A673 (cell line): ENCODE measurements around the gene TWF2. TPM values are rescaled to one million over a fixed set of nuclear protein-coding genes. Genes with fewer than 3 reads are reported as not detected.

Source experiments
- BruUV-seq: library from RNA; stranded (reverse); fragments of 400-500 nt; replicated peaks from 2 replicates; lab custom pipeline; 2021; lab: Mats Ljungman, UMichigan
- CTCF ChIA-PET: fragments of 300-600 bp; sonication (Branson Sonifier 250); formaldehyde crosslinking; loops from one replicate; lab custom pipeline; 2022; ENCODE audit warnings: antibody characterized with exemption; lab: Charles Lee
- POLR2A ChIA-PET: fragments of 300-600 bp; sonication (Branson Sonifier 250); formaldehyde crosslinking; loops from one replicate; lab custom pipeline; 2022; ENCODE audit warnings: antibody characterized with exemption; ENCODE audit not compliant: low non-redundant PET; lab: Charles Lee
- DNase-seq: peaks from one replicate; pipeline ENCODE4 v3.0.0-alpha.2; 2015; ENCODE audit warnings: low spot score
- H3K27ac ChIP-seq: fragments of 200-600 bp; sonication (generic); 2 replicates; pipeline ENCODE4 v1.5.1; 2016; ENCODE audit warnings: mixed run types, low read depth, mild to moderate bottlenecking, mixed read lengths, antibody characterized with exemption, low read length; ENCODE audit not compliant: poor library complexity, severe bottlenecking
- H3K27me3 ChIP-seq: fragments of 200-600 bp; sonication (generic); replicated peaks from 2 replicates; pipeline ENCODE4 v1.6.1; 2017; ENCODE audit warnings: mixed run types, low read depth, mild to moderate bottlenecking, mixed read lengths, antibody characterized with exemption, low read length; ENCODE audit not compliant: insufficient read depth, poor library complexity
- H3K36me3 ChIP-seq: fragments of 200-600 bp; sonication (generic); 2 replicates; pipeline ENCODE4 v1.6.1; 2016; ENCODE audit warnings: mixed run types, mild to moderate bottlenecking, mixed read lengths, antibody characterized with exemption, low read length; ENCODE audit not compliant: insufficient read depth, poor library complexity, severe bottlenecking
- H3K4me1 ChIP-seq: fragments of 200-600 bp; sonication (generic); 2 replicates; pipeline ENCODE4 v1.6.1; 2017; ENCODE audit warnings: mixed run types, mild to moderate bottlenecking, mixed read lengths, antibody characterized with exemption, low read length; ENCODE audit not compliant: insufficient read depth, poor library complexity, severe bottlenecking
- H3K4me3 ChIP-seq: fragments of 200-600 bp; sonication (generic); 2 replicates; pipeline ENCODE4 v1.5.1; 2016; ENCODE audit warnings: low read depth, mixed run types, mild to moderate bottlenecking, mixed read lengths, low read length; ENCODE audit not compliant: poor library complexity, severe bottlenecking
- H3K9me3 ChIP-seq: fragments of 200-600 bp; sonication (generic); 2 replicates; pipeline ENCODE4 v1.6.1; 2016; ENCODE audit warnings: mixed run types, low read depth, mild to moderate bottlenecking, mixed read lengths, antibody characterized with exemption, low read length; ENCODE audit not compliant: poor library complexity, severe bottlenecking
- CTCF ChIP-seq: fragments of 300-800, 200-600 bp; sonication (generic); conservative IDR thresholded peaks from 2 replicates; pipeline ENCODE4 v1.5.1; 2017; ENCODE audit warnings: low read depth, mild to moderate bottlenecking, antibody characterized with exemption, low read length, moderate library complexity, mixed read lengths
- EZH2 ChIP-seq: fragments of 200-600 bp; sonication (generic); IDR thresholded peaks from 2 replicates; pipeline ENCODE4 v1.6.1; 2017; ENCODE audit warnings: borderline replicate concordance, low read depth, mild to moderate bottlenecking, mixed read lengths, antibody characterized with exemption, low read length; ENCODE audit not compliant: poor library complexity, severe bottlenecking
- intact Hi-C: fragments of 100-400 bp; cut with micrococcal nuclease; formaldehyde crosslinking; loops from one replicate; pipeline ENCODE4 v1.10.0; 2022; ENCODE audit not compliant: unreplicated experiment
- total RNA-seq: library from RNA; stranded (reverse); gene quantifications from 2 replicates; pipeline ENCODE4 v1.2.3, GENCODE V29; 2021

The TWF2 gene
- total RNA-seq, 1 experiment from 2014 or later, result 18.3 TPM

DNA sequence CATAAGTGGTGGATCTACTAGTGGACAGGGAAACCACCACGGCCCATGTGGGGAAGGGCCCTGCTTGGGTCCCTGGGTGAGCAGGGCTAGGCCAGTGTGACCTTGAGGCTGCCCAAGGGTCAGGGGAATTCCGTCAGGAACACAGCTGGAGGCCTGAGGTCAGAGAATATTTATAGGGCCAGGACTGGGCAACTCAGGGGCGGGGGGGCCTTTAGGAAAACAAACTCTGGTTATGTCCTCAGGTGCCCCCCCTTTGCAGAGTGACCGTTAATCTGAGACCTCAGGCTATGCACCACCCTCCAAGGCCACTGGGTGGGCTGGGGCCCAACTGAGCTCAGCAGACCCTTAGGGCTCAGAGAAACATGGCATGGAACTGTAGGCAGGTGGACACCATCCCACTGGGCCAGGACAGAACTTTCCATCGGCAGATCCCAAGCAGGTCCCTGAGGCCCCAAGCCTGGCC, 2.5 kb downstream of the TWF2 start:
- Histone ChIP-seq H3K27ac (no peak overlapping the region), H3K27me3 (no peaks in the 10 kb centered on the region), H3K36me3 (no peaks in the 10 kb centered on the region), H3K4me3 (no peak overlapping the region), H3K9me3 (no peaks in the 10 kb centered on the region), H3K4me1 (peaks cover 12% of the 10 kb centered on the region)
- POLR2A ChIA-PET, result no interaction called here
- no peak for DNase-seq
- CTCF ChIA-PET, result no interaction called here
- TF ChIP-seq CTCF, result no peak
- TF ChIP-seq EZH2, result no peak
- intact Hi-C loops, result no loop called here
- BruUV-seq, result no TSS peak

GRCh38 chr3:52234516-52235447, 4.2 kb downstream of the TWF2 start:
- no peaks in the 10 kb centered on the region for H3K27me3 ChIP-seq
- TF ChIP-seq EZH2, result no peak
- no peak for TF ChIP-seq CTCF
- H3K4me1 ChIP-seq, result peaks cover under 1% of the 10 kb centered on the region
- CTCF ChIA-PET, result no interaction called here
- H3K36me3 ChIP-seq, result no peaks in the 10 kb centered on the region
- intact Hi-C loops, result no loop called here
- no peak overlapping the region for H3K27ac ChIP-seq
- POLR2A ChIA-PET, result no interaction called here
- no TSS peak for BruUV-seq
- H3K4me3 ChIP-seq, result no peak overlapping the region
- no peak for DNase-seq
- H3K9me3 ChIP-seq, result no peaks in the 10 kb centered on the region

- Histone ChIP-seq H3K4me3 (no peak overlapping the region), H3K27ac (no peak overlapping the region), H3K27me3 (no peaks in the 10 kb centered on the region), H3K4me1 (no peaks in the 10 kb centered on the region), H3K36me3 (no peaks in the 10 kb centered on the region), H3K9me3 (no peaks in the 10 kb centered on the region)
- BruUV-seq, result no TSS peak
- intact Hi-C loops, result no loop called here
- TF ChIP-seq EZH2 (no peak), CTCF (no peak)
- CTCF ChIA-PET, result no interaction called here
- POLR2A ChIA-PET, result no interaction called here
- DNase-seq, result no peak
Observed at GRCh38 chr3:52233968-52234367, 5.0 kb downstream of the TWF2 start.
